Endothelial cell of umbilical vein (primary cell): ENCODE data around the gene ZBTB34. TPM values are rescaled to one million over a fixed set of nuclear protein-coding genes. Genes with fewer than 3 reads are reported as not detected.

ENCODE experiments used
- BruUV-seq: library from RNA; stranded (reverse); fragments of 400-500 nt; replicated peaks from 2 replicates; lab custom pipeline; 2021; lab: Mats Ljungman, UMichigan
- CTCF ChIA-PET: fragments of 300-600, 350-600 bp; sonication (Branson Sonifier 250); formaldehyde crosslinking; loops from one replicate; lab custom pipeline; 2021; ENCODE audit warnings: antibody characterized with exemption, inconsistent platforms; lab: Charles Lee
- POLR2A ChIA-PET: fragments of 300-600, 350-600 bp; sonication (Branson Sonifier 250); formaldehyde crosslinking; loops from one replicate; lab custom pipeline; 2021; ENCODE audit warnings: antibody characterized with exemption, inconsistent platforms; lab: Charles Lee
- DNase-seq: peaks from one replicate; pipeline ENCODE4 v3.0.0-alpha.2; 2011; ENCODE audit warnings: low read depth, low spot score
- FAIRE-seq: peaks from 2 replicates; lab custom pipeline; 2011; peaks lifted over from hg19 to GRCh38; lab: Jason Lieb, UNC
- H2AFZ ChIP-seq: 2 replicates; pipeline ENCODE4 v1.6.0; 2012; ENCODE audit warnings: low read depth, low read length, control low read depth, inconsistent platforms
- H3K27ac ChIP-seq: 2 replicates; pipeline ENCODE4 v1.5.1; 2011; ENCODE audit warnings: low read depth, mild to moderate bottlenecking, control low read depth, low read length, moderate library complexity; ENCODE audit not compliant: insufficient read depth
- H3K27me3 ChIP-seq, 2 experiments: 2 replicates each; pipeline versions ENCODE4 v1.6.0 to v1.6.1; 2011; ENCODE audit warnings: low read length in 2 of 2, mixed read lengths in 1 of 2; ENCODE audit not compliant: control insufficient read depth in 2 of 2, insufficient read depth in 2 of 2
- H3K36me3 ChIP-seq, 2 experiments: 2 replicates in 1 of 2; 3 replicates in 1 of 2; pipeline ENCODE4 v1.5.1; 2011; ENCODE audit warnings: low read length in 2 of 2, mild to moderate bottlenecking in 1 of 2, moderate library complexity in 1 of 2; ENCODE audit not compliant: control insufficient read depth in 2 of 2, insufficient read depth in 2 of 2; ENCODE audit errors: extremely low read depth in 1 of 2
- H3K4me1 ChIP-seq: 3 replicates; pipeline ENCODE4 v1.5.1; 2011; ENCODE audit warnings: mild to moderate bottlenecking, low read length; ENCODE audit not compliant: control insufficient read depth, insufficient read depth; ENCODE audit errors: extremely low read depth
- H3K4me2 ChIP-seq: 2 replicates; pipeline ENCODE4 v1.6.1; 2011; ENCODE audit warnings: low read length, control low read depth, mixed read lengths; ENCODE audit not compliant: insufficient read depth
- H3K4me3 ChIP-seq, 3 experiments: fragments of 200-600 bp in 1 of 3; sonication (generic), shearing (Covaris generic) in 1 of 3; replicated peaks in 1 of 3; 2 replicates each; pipeline ENCODE4 v1.5.1; 2011 to 2016; ENCODE audit warnings: control low read depth in 3 of 3, low read length in 3 of 3, mild to moderate bottlenecking in 2 of 3, inconsistent platforms in 1 of 3, low read depth in 1 of 3, moderate library complexity in 1 of 3; ENCODE audit not compliant: insufficient read depth in 1 of 3
- H3K79me2 ChIP-seq: 2 replicates; pipeline ENCODE4 v1.6.0; 2012; ENCODE audit warnings: low read length, inconsistent platforms; ENCODE audit not compliant: control insufficient read depth, insufficient read depth
- H3K9ac ChIP-seq: replicated peaks from 2 replicates; pipeline ENCODE3; 2011; ENCODE audit warnings: low read length, control low read depth; ENCODE audit not compliant: insufficient read depth; ENCODE audit errors: extremely low read depth
- H3K9me1 ChIP-seq: replicated peaks from 3 replicates; pipeline ENCODE4 v1.6.0; 2011; ENCODE audit warnings: mild to moderate bottlenecking, low read length; ENCODE audit not compliant: control insufficient read depth, insufficient read depth; ENCODE audit errors: extremely low read depth
- H3K9me3 ChIP-seq: replicated peaks from 2 replicates; pipeline ENCODE4 v1.5.1; 2012; ENCODE audit warnings: low read length, inconsistent platforms; ENCODE audit not compliant: control insufficient read depth, insufficient read depth
- H4K20me1 ChIP-seq: replicated peaks from 2 replicates; pipeline ENCODE3; 2011; ENCODE audit warnings: mild to moderate bottlenecking, low read length; ENCODE audit not compliant: control insufficient read depth, insufficient read depth; ENCODE audit errors: extremely low read depth
- CTCF ChIP-seq, 2 donors: IDR thresholded peaks; 1 replicate in 1 of 2; 2 replicates in 1 of 2; pipeline ENCODE4 v1.5.1; 2011; ENCODE audit warnings: low read length in 2 of 2, mild to moderate bottlenecking in 2 of 2, moderate library complexity in 2 of 2, control low read depth in 1 of 2, inconsistent platforms in 1 of 2, low read depth in 1 of 2; ENCODE audit not compliant: insufficient read depth in 1 of 2; ENCODE audit errors: extremely low read depth in 1 of 2
- EZH2 ChIP-seq: IDR thresholded peaks from 2 replicates; pipeline ENCODE4 v1.6.1; 2012; ENCODE audit warnings: borderline replicate concordance, low read depth, mild to moderate bottlenecking, moderate library complexity, low read length, inconsistent platforms; ENCODE audit not compliant: severe bottlenecking
- FOS ChIP-seq: IDR thresholded peaks from 2 replicates; pipeline ENCODE4 v1.6.1; 2011; ENCODE audit warnings: mild to moderate bottlenecking, low read length, moderate library complexity, borderline replicate concordance; ENCODE audit not compliant: insufficient read depth
- GATA2 ChIP-seq: IDR thresholded peaks from 2 replicates; pipeline ENCODE4 v1.7.0; 2011; ENCODE audit warnings: low read depth, mild to moderate bottlenecking, moderate library complexity, mixed read lengths, low read length; ENCODE audit not compliant: insufficient read length, insufficient read depth
- JUN ChIP-seq: IDR thresholded peaks from 2 replicates; pipeline ENCODE4 v1.6.1; 2011; ENCODE audit warnings: borderline replicate concordance, low read depth; ENCODE audit not compliant: insufficient read length, insufficient read depth
- MAX ChIP-seq: IDR thresholded peaks from 2 replicates; pipeline ENCODE4 v1.6.1; 2011; ENCODE audit not compliant: insufficient read depth, insufficient read length
- MYC ChIP-seq: IDR thresholded peaks from one replicate; pipeline ENCODE4 v1.6.1; 2011; ENCODE audit warnings: mild to moderate bottlenecking, low read depth, low read length
- POLR2A ChIP-seq: IDR thresholded peaks from 2 replicates; pipeline ENCODE4 v1.6.1; 2012; ENCODE audit warnings: low read depth, mild to moderate bottlenecking, control low read depth, low read length
- POLR2AphosphoS5 ChIP-seq: IDR thresholded peaks from 2 replicates; pipeline ENCODE4 v1.6.1; 2012; ENCODE audit warnings: low read depth, mild to moderate bottlenecking, control low read depth, low read length, moderate library complexity; ENCODE audit not compliant: insufficient read depth
- dilution Hi-C: fragments of 300-500 bp; cut with MboI; formaldehyde crosslinking; loops from one replicate; pipeline ENCODE4 v1.15.0; 2019; ENCODE audit warnings: low sequenced_read_pairs; ENCODE audit not compliant: extremely low pct_ligation_motif_present
- intact Hi-C: fragments of 100-400 bp; cut with micrococcal nuclease; formaldehyde crosslinking; loops from one replicate; pipeline ENCODE4 v1.10.0; 2022
- polyA plus RNA-seq, 4 experiments: library from polyadenylated mRNA; depleted of rRNA in 3 of 4; stranded (reverse) in 3 of 4; unstranded in 1 of 4; fragments of >200 nt; gene quantifications; 2 replicates each; pipeline versions ENCODE4 v1.2.1 to v1.2.3, GENCODE V29; 2011 to 2012; ENCODE audit warnings: missing spikeins in 1 of 4
- total RNA-seq: library from RNA; stranded (reverse); gene quantifications from 2 replicates; pipeline ENCODE4 v1.2.3, GENCODE V29; 2021

ZBTB34 gene
- total and polyA plus RNA-seq, 2 donors (not counting 3 experiments of a cell fraction or from before 2014, with no cell fraction given), result 4.0 to 9.6 TPM

GRCh38 chr9:126914458-126915280, 54.2 kb downstream of the ZBTB34 start, which contains the start of gene RALGPS1:
Gene RALGPS1, plus strand, starts transcription at chr9:126914782. Its CDS starts 47,508 bp downstream, at chr9:126962290.
- TF ChIP-seq MYC (no peak), POLR2AphosphoS5 (peak; percentile 33)
- POLR2A ChIA-PET, result interaction anchor here (0.7 kb wide), 1 partner anchor 28 kb away, joined by 3 read pairs; no protein-coding TSS in a partner anchor
- H3K9ac ChIP-seq, result no peak within 1 kb of the TSS

GRCh38 chr9:126915281-126915816, 54.9 kb downstream of the ZBTB34 start:
- no peak for TF ChIP-seq MAX
- TF ChIP-seq POLR2A, result no peak
- no peak for TF ChIP-seq CTCF (IDR thresholded peaks at IDR 0.05; ENCODE audit: extremely low read depth in 1 of 2, insufficient read depth in 1 of 2, low read depth in 1 of 2, low read length in 2 of 2)
- no peak for TF ChIP-seq JUN
- TF ChIP-seq MYC, result no peak
- no peak for TF ChIP-seq EZH2
- TF ChIP-seq GATA2, result no peak
- no peak for TF ChIP-seq POLR2AphosphoS5
- TF ChIP-seq FOS, result no peak
- ChIA-PET POLR2A (no interaction called here), CTCF (interaction anchor here (1.1 to 1.9 kb wide), 5 partner anchors 25 to 71 kb away, joined by 3 to 6 read pairs (median 5); partner anchors contain the start of gene ZBTB34)
- no peaks in the 10 kb centered on the region for H3K9me1 ChIP-seq
- H3K4me1 ChIP-seq, result no peaks in the 10 kb centered on the region
- FAIRE-seq (no peak), DNase-seq (no peak)
- no peaks in the 10 kb centered on the region for H3K9me3 ChIP-seq
- H3K27me3 ChIP-seq, result peaks cover 0 to 1% of the 10 kb centered on the region in 2 experiments
- intact Hi-C loops (no loop called here), dilution Hi-C loops (no loop called here)
- H2AFZ ChIP-seq, result no peak overlapping the region
- H3K9ac ChIP-seq, result no peak overlapping the region
- H3K4me3 ChIP-seq, result peak overlapping the region in 1 of 3 experiments; percentile 30
- no TSS peak for BruUV-seq
- no peaks in the 10 kb centered on the region for H4K20me1 ChIP-seq
- no peak overlapping the region for H3K4me2 ChIP-seq
- H3K79me2 ChIP-seq, result no peaks in the 10 kb centered on the region
- H3K27ac ChIP-seq, result no peak overlapping the region
- H3K36me3 ChIP-seq, result no peaks in the 10 kb centered on the region

More at GRCh38 chr9:126914458-126915280, 54.2 kb downstream of the ZBTB34 start, which contains the start of gene RALGPS1:
- DNase-seq, result peak; percentile 95
- H3K9me1 ChIP-seq, result no peaks in the 10 kb centered on the region
- H3K27ac ChIP-seq, result no peak within 1 kb of the TSS
- H3K9me3 ChIP-seq, result no peaks in the 10 kb centered on the region
- CTCF ChIA-PET, result interaction anchor here (0.6 to 1.9 kb wide), 7 partner anchors 9 to 72 kb away, joined by 3 to 6 read pairs (median 3); partner anchors contain the start of gene ZBTB34
- no peaks in the 10 kb centered on the region for H3K36me3 ChIP-seq
- dilution Hi-C loops, result no loop called here
- intact Hi-C loops, result loop anchor here (5.0 kb wide), 1 partner anchor 52 kb away; the partner anchor contains the start of gene ZBTB34
- peak within 1 kb of the TSS; percentile 27 for H2AFZ ChIP-seq
- H3K27me3 ChIP-seq, result peaks cover 0 to 1% of the 10 kb centered on the region in 2 experiments
- no TSS peak for BruUV-seq
- H3K4me1 ChIP-seq, result no peaks in the 10 kb centered on the region
- no peak within 1 kb of the TSS for H3K4me2 ChIP-seq
- no peaks in the 10 kb centered on the region for H4K20me1 ChIP-seq
- FAIRE-seq, result peak; percentile 92
- H3K79me2 ChIP-seq, result no peaks in the 10 kb centered on the region
- peak within 1 kb of the TSS; percentile 30 to 44 (median 37) for H3K4me3 ChIP-seq
